GM18873 (cell line): ENCODE data around the gene SPDYE3.
"Not testable (repeated sequence)": the region's sequence is repeated elsewhere in the genome, so short reads cannot be mapped to it uniquely, and the experiment has no call there.

Experiments used
- ATAC-seq: cut with Tn5 transposase; IDR thresholded peaks from one replicate; pipeline ENCODE4 v1.9.1; 2021; ENCODE audit warnings: mild to moderate bottlenecking, moderate library complexity, moderate number of reproducible peaks; ENCODE audit not compliant: unreplicated experiment, low FRiP score

The SPDYE3 gene

GRCh38 chr7:100287191-100287969 lies 20.1 kb upstream of the SPDYE3 start:
- ATAC-seq, result not testable (repeated sequence)

GRCh38 chr7:100288258-100288657 lies 19.2 kb upstream of the SPDYE3 start:
- ATAC-seq, result not testable (repeated sequence)

GRCh38 chr7:100292162-100292561 lies 15.3 kb upstream of the SPDYE3 start:
- not testable (repeated sequence) for ATAC-seq

GRCh38 chr7:100295269-100295668 lies 12.2 kb upstream of the SPDYE3 start:
- ATAC-seq, result not testable (repeated sequence)

GRCh38 chr7:100297852-100298631 lies 9.5 kb upstream of the SPDYE3 start:
- ATAC-seq, result not testable (repeated sequence)

GRCh38 chr7:100298632-100298895 lies 8.9 kb upstream of the SPDYE3 start:
- ATAC-seq, result not testable (repeated sequence)

- not testable (repeated sequence) for ATAC-seq
These were observed 3.0 kb upstream of the SPDYE3 start for GRCh38 chr7:100304526-100304925.

- not testable (repeated sequence) for ATAC-seq
These were observed 10.8 kb downstream of the SPDYE3 start for GRCh38 chr7:100318329-100318728.

GRCh38 chr7:100321648-100322047 lies 14.1 kb downstream of the SPDYE3 start:
- ATAC-seq, result not testable (repeated sequence)

- not testable (repeated sequence) for ATAC-seq
These were observed 16.7 kb downstream of the SPDYE3 start for GRCh38 chr7:100324194-100324593.

GRCh38 chr7:100325671-100326070 lies 18.2 kb downstream of the SPDYE3 start:
- not testable (repeated sequence) for ATAC-seq

- not testable (repeated sequence) for ATAC-seq
These were observed 19.4 kb downstream of the SPDYE3 start for GRCh38 chr7:100326914-100327313.

- peak; percentile 94 for ATAC-seq
These were observed 28.3 kb downstream of the SPDYE3 start for GRCh38 chr7:100335566-100336466.

- ATAC-seq, result not testable (repeated sequence)
These were observed 30.7 kb downstream of the SPDYE3 start for GRCh38 chr7:100338083-100338696.

GRCh38 chr7:100341286-100341685 lies 33.8 kb downstream of the SPDYE3 start:
- ATAC-seq, result not testable (repeated sequence)

- no peak for ATAC-seq
These were observed 35.3 kb downstream of the SPDYE3 start for GRCh38 chr7:100342765-100343164.

- ATAC-seq, result not testable (repeated sequence)
These were observed 36.6 kb downstream of the SPDYE3 start for GRCh38 chr7:100344124-100344559.

- peak; percentile 55 for ATAC-seq
These were observed 37.2 kb downstream of the SPDYE3 start for GRCh38 chr7:100344560-100345287.

GRCh38 chr7:100345288-100345672 lies 37.8 kb downstream of the SPDYE3 start:
- peak; percentile 23 for ATAC-seq
